Amygdala (tissue), 56 donors: Measurements from ENCODE around the gene ZBTB8OS.
"Not testable (repeated sequence)": the region's sequence is repeated elsewhere in the genome, so short reads cannot be mapped to it uniquely, and the experiment has no call there.

Experiments used
- DNase-seq, 56 donors: peaks; one replicate each; lab custom pipeline; 2025; lab: John Stamatoyannopoulos, UW

ZBTB8OS gene

GRCh38 chr1:32650248-32650751, at the start of gene ZBTB8OS:
ZBTB8OS (minus strand) TSS chr1:32650550; CDS start chr1:32650529, 21 bp downstream.
- peak; percentile 19 to 94 (median 82) for DNase-seq

GRCh38 chr1:32696996-32697395, 46.6 kb upstream of the ZBTB8OS start:
- not testable (repeated sequence) for DNase-seq

GRCh38 chr1:32696041-32696440, 45.7 kb upstream of the ZBTB8OS start:
- DNase-seq, result no peak

- peak in 23 of 56 donors; percentile 1 to 59 (median 28) for DNase-seq
Measured at GRCh38 chr1:32695098-32695904, 45.0 kb upstream of the ZBTB8OS start.

GRCh38 chr1:32693455-32694174, 43.3 kb upstream of the ZBTB8OS start:
- no peak for DNase-seq

GRCh38 chr1:32686387-32686786, 36.0 kb upstream of the ZBTB8OS start:
- DNase-seq, result no peak

- DNase-seq, result no peak
Measured at GRCh38 chr1:32685498-32685897, 35.1 kb upstream of the ZBTB8OS start.

- peak in 2 of 56 donors; percentile 5 to 7 for DNase-seq
Measured at GRCh38 chr1:32684167-32684811, 33.9 kb upstream of the ZBTB8OS start.

- no peak for DNase-seq
Measured at GRCh38 chr1:32683397-32683796, 33.0 kb upstream of the ZBTB8OS start.

GRCh38 chr1:32681999-32682398, 31.6 kb upstream of the ZBTB8OS start:
- DNase-seq, result no peak

- DNase-seq, result peak in 3 of 56 donors; percentile 9 to 13 (median 12)
Measured at GRCh38 chr1:32681509-32681908, 31.2 kb upstream of the ZBTB8OS start.

GRCh38 chr1:32680642-32681041, 30.3 kb upstream of the ZBTB8OS start:
- no peak for DNase-seq

GRCh38 chr1:32679993-32680392, 29.6 kb upstream of the ZBTB8OS start:
- not testable (repeated sequence) for DNase-seq

GRCh38 chr1:32676945-32677344, 26.6 kb upstream of the ZBTB8OS start:
- DNase-seq, result no peak

- not testable (repeated sequence) for DNase-seq
Measured at GRCh38 chr1:32668716-32669115, 18.4 kb upstream of the ZBTB8OS start.

GRCh38 chr1:32666901-32667566, 16.7 kb upstream of the ZBTB8OS start:
- DNase-seq, result no peak

- DNase-seq, result no peak
Measured at GRCh38 chr1:32665915-32666314, 15.6 kb upstream of the ZBTB8OS start.

- no peak for DNase-seq
Measured at GRCh38 chr1:32659581-32659980, 9.2 kb upstream of the ZBTB8OS start.

GRCh38 chr1:32652244-32652962, 2.1 kb upstream of the ZBTB8OS start:
- DNase-seq, result no peak
